NCI-H510A (cell line): ENCODE measurements around the gene PRMT6.

Source experiments
- DNase-seq: peaks from one replicate; lab custom pipeline; 2025; lab: John Stamatoyannopoulos, UW

Gene PRMT6

GRCh38 chr1:107095647-107096046 lies 39.2 kb downstream of the PRMT6 start:
- DNase-seq: no peak

GRCh38 chr1:107096690-107097089 lies 40.2 kb downstream of the PRMT6 start:
- DNase-seq: no peak

DNA sequence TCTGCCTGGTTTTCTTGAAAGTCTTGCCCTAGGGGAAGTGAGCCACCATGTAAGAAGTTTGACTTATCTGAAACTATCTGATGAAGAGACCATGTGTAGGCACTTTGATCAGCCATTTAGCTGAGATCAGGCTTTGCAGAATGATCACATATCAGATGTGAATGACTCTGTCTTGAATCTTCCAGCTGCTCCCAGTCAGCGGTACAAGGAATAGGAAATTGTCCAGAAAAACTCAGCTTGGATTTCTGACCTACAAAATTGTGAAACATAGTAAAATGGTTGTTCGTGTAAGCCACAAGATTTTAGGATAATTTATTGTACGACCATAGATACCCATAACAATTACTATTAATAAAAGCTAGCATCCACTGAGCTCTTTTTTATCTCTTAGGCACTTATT lies 42.5 kb downstream of the PRMT6 start:
- no peak for DNase-seq

DNA sequence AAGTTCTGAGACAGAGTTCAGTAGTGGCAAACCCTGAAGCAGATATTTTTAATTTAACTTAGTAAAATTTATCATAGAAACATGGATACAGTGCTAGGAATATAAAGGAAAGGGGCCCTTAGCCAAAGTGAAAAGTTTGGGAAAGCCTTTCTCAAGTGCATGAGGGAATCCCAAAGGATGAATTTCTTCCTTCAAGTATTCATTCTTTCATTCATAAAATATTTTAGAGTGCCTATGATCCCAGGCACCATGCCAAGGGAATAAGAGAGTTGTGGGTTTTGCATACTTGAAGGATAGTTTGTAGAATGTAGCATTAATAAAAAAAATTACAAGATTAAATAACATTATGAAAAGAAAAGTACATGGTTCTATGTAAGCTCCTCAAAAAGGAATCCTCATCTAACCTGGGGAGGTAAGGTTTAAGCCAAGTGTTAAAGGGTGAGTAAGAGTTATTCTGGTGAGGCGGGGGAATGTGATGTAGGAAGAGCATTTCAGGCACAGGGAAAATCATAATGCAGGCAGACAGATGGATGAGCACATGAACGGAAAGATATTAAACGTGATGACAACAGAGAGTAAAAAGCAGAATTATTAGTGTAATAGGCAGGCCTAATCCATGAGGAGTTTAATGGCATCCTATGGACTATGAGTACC lies 44.0 kb downstream of the PRMT6 start:
- DNase-seq: no peak

DNA sequence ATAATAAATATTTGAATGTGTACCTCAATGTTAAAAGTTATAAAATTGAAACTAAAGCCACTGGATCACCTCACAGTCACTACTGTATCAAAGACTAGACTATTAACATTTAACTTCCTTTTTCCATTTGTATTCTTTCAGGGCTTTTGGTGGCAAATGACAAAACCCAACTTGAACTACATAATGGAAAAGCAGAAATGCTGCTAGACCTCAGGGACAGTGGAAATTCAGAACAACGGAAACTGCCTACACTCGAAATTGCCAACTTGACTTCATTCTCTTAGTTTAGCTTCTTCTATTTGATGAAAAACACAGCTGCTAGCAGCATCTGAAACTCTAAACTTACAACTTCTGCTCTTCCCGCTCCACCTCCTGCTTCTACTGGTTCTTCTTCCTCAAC lies 49.4 kb downstream of the PRMT6 start:
- no peak for DNase-seq
